GM23338 (cell line): ENCODE data around the gene GLIS2. TPM values are rescaled to one million over a fixed set of nuclear protein-coding genes. Genes with fewer than 3 reads are reported as not detected.

Experiments used
- polyA plus RNA-seq: library from polyadenylated mRNA; unstranded; fragments of >200 nt; fragmentation: Nextera tagmentation; extraction: Ambion mirVana; gene quantifications from 2 replicates; pipeline ENCODE4 v1.2.1, GENCODE V29; 2016
- total RNA-seq: library from RNA; depleted of rRNA; stranded (reverse); fragments of >200 nt; shearing (Covaris generic); gene quantifications from 2 replicates; pipeline ENCODE4 v1.2.3, GENCODE V29; 2014; rRNA removed

Gene GLIS2
- total and polyA plus RNA-seq, 2 experiments from 2014 or later = 8.2 to 10.2 TPM

Other genes starting within 250 kb of the GLIS2 start
- 18.3 and 21.0 TPM in 2 replicates for gene ADCY9, start 199.6 kb upstream of the GLIS2 start, total RNA-seq
- gene ADCY9, start 199.6 kb upstream of the GLIS2 start, polyA plus RNA-seq = 1.8 and 2.2 TPM in 2 replicates
- gene SRL, start 74.0 kb upstream of the GLIS2 start, total RNA-seq = not detected in 2 replicates
- not detected in 2 replicates for gene SRL, start 74.0 kb upstream of the GLIS2 start, polyA plus RNA-seq
- gene TFAP4, start 43.0 kb upstream of the GLIS2 start, total RNA-seq = 19.3 and 20.7 TPM in 2 replicates
- 8.6 and 9.6 TPM in 2 replicates for gene TFAP4, start 43.0 kb upstream of the GLIS2 start, polyA plus RNA-seq
- gene PAM16, start 35.3 kb downstream of the GLIS2 start, total RNA-seq = 84.1 and 113 TPM in 2 replicates
- 283 and 331 TPM in 2 replicates for gene PAM16, start 35.3 kb downstream of the GLIS2 start, polyA plus RNA-seq
- 15.5 and 16.9 TPM in 2 replicates for gene VASN, start 55.8 kb downstream of the GLIS2 start, total RNA-seq
- gene VASN, start 55.8 kb downstream of the GLIS2 start, polyA plus RNA-seq = 7.1 and 8.0 TPM in 2 replicates
- gene CORO7, start 100.5 kb downstream of the GLIS2 start, total RNA-seq = 40.5 and 46.4 TPM in 2 replicates
- 14.2 and 19.1 TPM in 2 replicates for gene CORO7, start 100.5 kb downstream of the GLIS2 start, polyA plus RNA-seq
- 75.5 and 75.9 TPM in 2 replicates for gene DNAJA3, start 109.8 kb downstream of the GLIS2 start, total RNA-seq
- 46.6 and 56.3 TPM in 2 replicates for gene DNAJA3, start 109.8 kb downstream of the GLIS2 start, polyA plus RNA-seq
- 51.8 and 61.7 TPM in 2 replicates for gene NMRAL1, start 158.6 kb downstream of the GLIS2 start, total RNA-seq
- 50.4 and 50.7 TPM in 2 replicates for gene NMRAL1, start 158.6 kb downstream of the GLIS2 start, polyA plus RNA-seq
- gene HMOX2, start 160.3 kb downstream of the GLIS2 start, total RNA-seq = 30.1 and 33.0 TPM in 2 replicates
- 38.1 and 40.9 TPM in 2 replicates for gene HMOX2, start 160.3 kb downstream of the GLIS2 start, polyA plus RNA-seq
- 56.3 and 57.6 TPM in 2 replicates for gene CDIP1, start 222.7 kb downstream of the GLIS2 start, total RNA-seq
- 38.2 and 39.2 TPM in 2 replicates for gene CDIP1, start 222.7 kb downstream of the GLIS2 start, polyA plus RNA-seq
- gene C16orf96, start 240.3 kb downstream of the GLIS2 start, total RNA-seq = 1.2 and 2.2 TPM in 2 replicates
- gene C16orf96, start 240.3 kb downstream of the GLIS2 start, polyA plus RNA-seq = 0.09 and 0.37 TPM in 2 replicates